ENCODE measurements around the gene KIFC3. TPM values are rescaled to one million over a fixed set of nuclear protein-coding genes. Genes with fewer than 3 reads are reported as not detected.

The KIFC3 gene
- total RNA-seq, 2 experiments from 2014 or later, result not detected

- H3K4me3 ChIP-seq (ENCODE audit: low read length), result no peak overlapping the region
- H3K9me3 ChIP-seq (ENCODE audit: control insufficient read depth in 1 of 2, insufficient read depth in 1 of 2, low read length in 2 of 2), result no peaks in the 10 kb centered on the region
- Mint-ChIP-seq H3K4me3 (peak overlapping the region; percentile 44), H3K27ac (peak overlapping the region; percentile 78), H3K4me1 (ENCODE audit: low read depth) (peaks cover 18% of the 10 kb centered on the region), H3K36me3 (ENCODE audit: low read depth) (no peaks in the 10 kb centered on the region), H3K27me3 (peaks cover 41% of the 10 kb centered on the region), H3K9me3 (no peaks in the 10 kb centered on the region)
- intact Hi-C loops (cut with DNase I, micrococcal nuclease), result no loop called here
- H3K27me3 ChIP-seq (ENCODE audit: control insufficient read depth in 1 of 2, insufficient read depth in 2 of 2, low read length in 2 of 2), result peaks cover 3 to 4% of the 10 kb centered on the region in 2 experiments
- no peak for ATAC-seq (ENCODE audit: poor library complexity)
- no peak overlapping the region for H3K27ac ChIP-seq (ENCODE audit: low read depth in 1 of 2, low read length in 2 of 2)
- TF ChIP-seq, protein P1, sequence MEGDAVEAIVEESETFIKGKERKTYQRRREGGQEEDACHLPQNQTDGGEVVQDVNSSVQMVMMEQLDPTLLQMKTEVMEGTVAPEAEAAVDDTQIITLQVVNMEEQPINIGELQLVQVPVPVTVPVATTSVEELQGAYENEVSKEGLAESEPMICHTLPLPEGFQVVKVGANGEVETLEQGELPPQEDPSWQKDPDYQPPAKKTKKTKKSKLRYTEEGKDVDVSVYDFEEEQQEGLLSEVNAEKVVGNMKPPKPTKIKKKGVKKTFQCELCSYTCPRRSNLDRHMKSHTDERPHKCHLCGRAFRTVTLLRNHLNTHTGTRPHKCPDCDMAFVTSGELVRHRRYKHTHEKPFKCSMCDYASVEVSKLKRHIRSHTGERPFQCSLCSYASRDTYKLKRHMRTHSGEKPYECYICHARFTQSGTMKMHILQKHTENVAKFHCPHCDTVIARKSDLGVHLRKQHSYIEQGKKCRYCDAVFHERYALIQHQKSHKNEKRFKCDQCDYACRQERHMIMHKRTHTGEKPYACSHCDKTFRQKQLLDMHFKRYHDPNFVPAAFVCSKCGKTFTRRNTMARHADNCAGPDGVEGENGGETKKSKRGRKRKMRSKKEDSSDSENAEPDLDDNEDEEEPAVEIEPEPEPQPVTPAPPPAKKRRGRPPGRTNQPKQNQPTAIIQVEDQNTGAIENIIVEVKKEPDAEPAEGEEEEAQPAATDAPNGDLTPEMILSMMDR (IDR thresholded peaks at IDR 0.05), result no peak
- no peaks in the 10 kb centered on the region for H3K36me3 ChIP-seq (ENCODE audit: insufficient read depth, low read length)
- ChIA-PET POLR2A (interaction anchor here (1.2 to 1.4 kb wide), 3 partner anchors 9 to 74 kb away, joined by 3 to 7 read pairs (median 5); partner anchors contain the start of gene KATNB1), CTCF (interaction anchor here (0.8 kb wide), 1 partner anchor 10 kb away, joined by 3 read pairs; no protein-coding TSS in a partner anchor)
- peak in 1 of 14 experiments; percentile 5 for DNase-seq
- H3K4me1 ChIP-seq (ENCODE audit: insufficient read depth, low read length), result peaks cover 31% of the 10 kb centered on the region
These were observed 7.2 kb upstream of the KIFC3 start for GRCh38 chr16:57809276-57810196.

DNA sequence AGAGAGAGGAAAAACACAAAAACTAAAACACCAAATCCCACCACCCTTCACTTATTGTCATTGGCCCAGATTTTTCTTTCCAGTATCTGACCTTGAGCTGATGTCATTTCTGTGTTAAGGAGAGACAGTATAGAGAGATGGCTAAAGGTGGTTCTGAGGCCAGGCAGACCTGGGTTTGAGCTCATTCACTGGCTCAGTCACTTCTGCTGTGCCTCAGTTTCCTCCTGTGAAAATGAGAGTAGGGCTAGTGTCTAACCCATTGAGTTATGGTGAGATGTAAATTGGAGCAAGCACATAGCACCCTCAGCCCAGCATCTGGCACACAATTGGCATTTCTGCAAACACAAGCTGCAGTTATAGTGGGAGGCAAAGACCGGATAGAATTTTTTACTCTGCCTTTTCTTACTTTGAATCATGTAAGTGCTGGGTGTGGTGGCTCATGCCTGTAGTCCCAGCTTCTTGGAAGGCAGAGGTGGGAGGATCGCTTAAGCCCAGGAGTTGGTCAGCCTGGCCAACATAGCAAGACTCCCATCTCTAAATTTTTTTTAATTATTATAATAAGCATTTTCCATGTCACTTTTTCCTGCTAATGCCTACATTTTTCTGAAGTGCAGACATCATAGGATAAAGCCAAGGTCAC, 6.4 kb upstream of the KIFC3 start:
- intact Hi-C loops (cut with DNase I, micrococcal nuclease), result no loop called here

GRCh38 chr16:57807968-57808528, 5.8 kb upstream of the KIFC3 start:
- Mint-ChIP-seq H3K36me3 (ENCODE audit: low read depth) (no peaks in the 10 kb centered on the region), H3K4me1 (ENCODE audit: low read depth) (peaks cover 19% of the 10 kb centered on the region), H3K27me3 (peaks cover 42% of the 10 kb centered on the region), H3K9me3 (no peaks in the 10 kb centered on the region), H3K27ac (no peak overlapping the region), H3K4me3 (peak overlapping the region; percentile 44)
- Histone ChIP-seq H3K4me1 (ENCODE audit: insufficient read depth, low read length) (peaks cover 32% of the 10 kb centered on the region), H3K27ac (ENCODE audit: low read depth in 1 of 2, low read length in 2 of 2) (no peak overlapping the region), H3K36me3 (ENCODE audit: insufficient read depth, low read length) (no peaks in the 10 kb centered on the region), H3K27me3 (ENCODE audit: control insufficient read depth in 1 of 2, insufficient read depth in 2 of 2, low read length in 2 of 2) (peaks cover 3 to 6% of the 10 kb centered on the region in 2 experiments), H3K9me3 (ENCODE audit: control insufficient read depth in 1 of 2, insufficient read depth in 1 of 2, low read length in 2 of 2) (no peaks in the 10 kb centered on the region), H3K4me3 (ENCODE audit: low read length) (no peak overlapping the region)
- intact Hi-C loops (cut with DNase I, micrococcal nuclease), result no loop called here
- POLR2A ChIA-PET, result no interaction called here
- ATAC-seq (ENCODE audit: poor library complexity), result peak; percentile 56
- peak; percentile 25 to 77 (median 53) for DNase-seq
- TF ChIP-seq, protein P1 (IDR thresholded peaks at IDR 0.05), result no peak
- CTCF ChIA-PET, result no interaction called here

More for the DNA sequence above, 6.4 kb upstream of the KIFC3 start:
- ChIA-PET CTCF (no interaction called here), POLR2A (no interaction called here)
- peaks cover 41% of the 10 kb centered on the region for H3K27me3 Mint-ChIP-seq
- no peaks in the 10 kb centered on the region for H3K9me3 Mint-ChIP-seq
- Histone ChIP-seq H3K9me3 (ENCODE audit: control insufficient read depth in 1 of 2, insufficient read depth in 1 of 2, low read length in 2 of 2) (no peaks in the 10 kb centered on the region), H3K4me1 (ENCODE audit: insufficient read depth, low read length) (peaks cover 31% of the 10 kb centered on the region), H3K36me3 (ENCODE audit: insufficient read depth, low read length) (no peaks in the 10 kb centered on the region), H3K27me3 (ENCODE audit: control insufficient read depth in 1 of 2, insufficient read depth in 2 of 2, low read length in 2 of 2) (peaks cover 3 to 4% of the 10 kb centered on the region in 2 experiments), H3K4me3 (ENCODE audit: low read length) (no peak overlapping the region), H3K27ac (ENCODE audit: low read depth in 1 of 2, low read length in 2 of 2) (no peak overlapping the region)
- ATAC-seq (ENCODE audit: poor library complexity), result no peak
- TF ChIP-seq, protein P1 (IDR thresholded peaks at IDR 0.05), result no peak
- H3K36me3 Mint-ChIP-seq (ENCODE audit: low read depth), result no peaks in the 10 kb centered on the region
- H3K4me1 Mint-ChIP-seq (ENCODE audit: low read depth), result peaks cover 18% of the 10 kb centered on the region
- no peak for DNase-seq
- H3K27ac Mint-ChIP-seq, result no peak overlapping the region
- H3K4me3 Mint-ChIP-seq, result peak overlapping the region; percentile 44

All from CD4-positive, alpha-beta T cell (primary cell).